DMS153 (cell line): ENCODE data around the gene SV2B.
"Not testable (repeated sequence)": the region's sequence is repeated elsewhere in the genome, so short reads cannot be mapped to it uniquely, and the experiment has no call there.

Source experiments
- DNase-seq: peaks from one replicate; lab custom pipeline; 2025; lab: John Stamatoyannopoulos, UW

SV2B gene

DNA sequence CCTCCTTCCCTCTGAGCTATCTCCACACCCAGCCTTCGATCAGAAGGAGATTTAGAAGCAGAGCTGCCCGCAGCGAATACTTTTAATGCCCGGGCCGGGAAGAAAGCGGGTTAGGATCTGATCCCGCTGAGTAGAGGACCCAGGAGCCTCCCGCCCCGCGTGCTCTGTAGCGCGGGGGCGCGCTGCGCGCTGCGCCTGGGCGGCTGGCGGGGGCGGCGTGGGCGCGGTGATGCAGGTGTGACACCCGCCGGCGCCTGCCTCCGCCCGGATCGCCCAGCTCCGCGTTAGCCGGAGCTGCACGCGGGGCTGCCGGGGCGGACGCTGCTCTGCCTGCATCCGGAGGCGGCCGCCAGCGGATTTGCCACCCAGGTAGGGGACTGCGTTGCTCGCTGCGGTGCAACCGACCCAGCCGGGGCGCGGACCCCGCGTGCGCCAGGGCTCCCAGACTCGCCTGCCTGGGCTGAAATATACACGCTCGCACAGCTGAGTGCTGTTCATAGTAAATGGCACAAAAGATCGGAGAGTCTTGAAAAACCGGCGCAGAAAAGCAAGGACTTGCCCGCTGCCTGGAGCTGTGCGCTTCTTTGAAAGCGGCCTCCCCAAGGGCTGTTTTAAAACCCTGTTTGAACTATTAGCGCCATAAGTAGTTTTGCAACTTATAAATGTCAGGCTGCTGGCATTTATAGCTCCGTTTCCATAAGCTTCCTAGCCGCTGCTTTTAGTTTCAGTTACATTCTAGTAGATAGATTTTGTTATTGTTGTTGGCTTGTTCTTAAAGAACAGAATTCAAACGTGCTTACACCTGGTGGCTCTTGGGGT is at the start of gene SV2B:
Gene SV2B (plus strand): TSS at position 263 of the 819 bp plus-strand sequence. CDS start 126,007 bp downstream, outside the sequence.
- no peak for DNase-seq

- no peak for DNase-seq
Measured at GRCh38 chr15:91051248-91051647, 48.8 kb upstream of the SV2B start.

GRCh38 chr15:91054816-91055215 is 45.2 kb upstream of the SV2B start:
- no peak for DNase-seq

- DNase-seq: peak; percentile 47
Measured at GRCh38 chr15:91055548-91056331, 44.3 kb upstream of the SV2B start.

GRCh38 chr15:91061230-91061629 is 38.8 kb upstream of the SV2B start:
- no peak for DNase-seq

DNA sequence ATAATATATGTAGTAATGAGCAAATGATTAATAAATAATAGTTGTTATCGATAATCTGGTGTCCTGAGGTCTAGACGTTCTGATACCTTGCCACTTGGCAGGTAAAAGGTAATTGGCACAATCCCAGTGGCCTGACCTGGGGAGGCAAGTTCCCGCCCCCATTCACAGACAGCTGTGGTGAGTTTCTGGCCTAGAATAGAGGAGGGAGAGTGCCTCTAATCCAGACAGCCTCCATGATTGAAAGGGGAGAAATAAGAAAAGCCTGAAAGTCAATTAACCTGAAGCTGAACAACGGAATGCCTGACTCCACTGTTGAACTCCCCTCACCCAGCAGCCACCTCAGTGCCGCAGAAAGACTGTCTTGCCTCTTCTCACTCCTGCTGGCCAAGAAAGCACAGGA is 38.1 kb upstream of the SV2B start:
- no peak for DNase-seq

GRCh38 chr15:91065505-91065904 is 34.6 kb upstream of the SV2B start:
- DNase-seq: no peak

DNA sequence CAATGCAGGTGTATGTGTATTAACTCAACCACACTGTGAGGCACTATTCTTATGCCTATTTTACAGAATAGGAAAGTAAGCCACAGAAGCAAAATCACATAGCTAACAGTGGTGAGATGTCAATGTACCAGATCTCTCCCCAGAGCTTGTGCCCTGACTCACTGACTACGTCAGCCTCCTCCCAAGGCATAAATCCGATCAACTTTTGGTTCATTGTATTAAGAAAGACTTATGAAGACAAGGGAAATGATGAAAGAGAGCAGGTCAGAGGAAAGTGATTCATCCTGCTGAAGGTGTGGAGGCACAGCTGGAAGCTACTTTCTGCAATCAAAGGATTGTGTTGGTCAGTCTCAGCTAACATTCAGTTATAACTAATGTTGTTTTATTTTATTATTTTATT is 33.0 kb upstream of the SV2B start:
- DNase-seq: no peak

DNA sequence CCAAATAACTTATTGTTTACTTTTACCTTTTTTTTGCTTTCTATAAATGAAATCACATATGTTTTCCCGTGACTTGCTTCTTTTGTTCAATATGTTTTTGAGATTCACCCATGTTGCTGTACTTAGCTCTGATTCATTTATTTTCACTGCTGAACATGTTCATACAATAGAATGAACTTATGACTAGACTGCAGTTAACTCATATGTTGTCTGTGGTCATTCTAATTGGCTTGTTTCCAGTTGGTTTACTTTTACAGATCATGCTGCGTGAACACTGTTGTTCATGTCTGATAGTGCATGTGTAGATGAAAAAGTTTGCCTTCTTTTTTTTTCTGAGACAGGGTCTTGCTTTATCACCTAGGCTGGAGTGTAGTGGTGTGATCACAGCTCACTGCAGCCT is 31.6 kb upstream of the SV2B start:
- no peak for DNase-seq

- DNase-seq: no peak
Measured at GRCh38 chr15:91068966-91069365, 31.1 kb upstream of the SV2B start.

DNA sequence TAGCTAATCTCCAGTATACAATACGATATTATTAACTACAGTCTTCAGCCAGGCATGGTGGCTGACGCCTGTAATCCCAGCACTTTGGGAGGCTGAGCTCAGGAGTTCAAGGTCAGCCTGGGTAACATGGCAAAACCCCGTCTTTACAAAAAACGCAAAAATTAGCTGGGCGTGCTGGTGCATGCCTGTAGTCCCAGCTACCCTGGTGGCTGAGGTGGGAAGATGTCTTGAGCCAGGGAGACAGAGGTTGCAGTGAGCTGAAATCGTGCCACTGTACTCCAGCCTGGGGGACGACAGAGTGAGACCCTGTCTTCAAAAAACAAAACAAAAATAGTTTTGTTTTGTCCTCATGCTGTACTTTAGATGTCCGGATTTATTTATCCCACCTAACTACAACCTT is 29.2 kb upstream of the SV2B start:
- no peak for DNase-seq

DNA sequence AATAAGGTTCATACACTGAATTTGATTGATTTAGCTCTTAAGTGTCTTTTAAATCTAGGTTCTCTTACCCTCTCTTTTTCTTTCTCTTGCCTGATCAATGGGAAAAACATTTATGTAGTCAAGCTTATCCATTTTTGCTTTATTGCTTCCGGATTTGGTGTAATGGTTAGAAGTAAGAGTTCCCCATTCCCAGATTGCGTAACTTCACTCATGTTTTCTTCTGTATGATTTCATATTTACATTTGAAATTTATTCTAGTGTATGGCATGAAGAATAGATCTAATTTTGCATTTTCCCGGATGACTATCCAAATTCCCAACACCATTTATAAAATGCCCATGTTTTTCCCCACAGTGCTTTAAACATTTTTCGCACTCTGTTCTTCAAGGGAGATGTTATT is 27.9 kb upstream of the SV2B start:
- no peak for DNase-seq

- DNase-seq: no peak
Measured at GRCh38 chr15:91073077-91073476, 27.0 kb upstream of the SV2B start.

DNA sequence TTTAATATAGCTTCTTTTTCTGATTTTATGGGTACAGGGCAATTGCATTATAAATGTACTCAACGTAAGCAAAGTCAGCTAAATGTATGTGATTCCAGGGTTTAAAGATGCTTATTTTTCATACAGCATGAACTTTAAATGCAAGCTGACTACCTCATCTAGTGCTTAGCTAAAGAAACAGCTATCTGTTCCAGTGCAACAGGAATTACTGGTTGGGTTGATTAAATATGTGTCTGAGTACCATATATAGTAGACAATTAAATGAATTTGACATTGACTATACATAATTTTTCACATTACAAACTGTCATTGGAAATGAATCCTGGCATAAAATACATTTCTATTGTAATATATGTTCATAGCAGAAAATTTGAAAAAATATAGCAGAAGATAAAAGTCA is 26.3 kb upstream of the SV2B start:
- DNase-seq: no peak

DNA sequence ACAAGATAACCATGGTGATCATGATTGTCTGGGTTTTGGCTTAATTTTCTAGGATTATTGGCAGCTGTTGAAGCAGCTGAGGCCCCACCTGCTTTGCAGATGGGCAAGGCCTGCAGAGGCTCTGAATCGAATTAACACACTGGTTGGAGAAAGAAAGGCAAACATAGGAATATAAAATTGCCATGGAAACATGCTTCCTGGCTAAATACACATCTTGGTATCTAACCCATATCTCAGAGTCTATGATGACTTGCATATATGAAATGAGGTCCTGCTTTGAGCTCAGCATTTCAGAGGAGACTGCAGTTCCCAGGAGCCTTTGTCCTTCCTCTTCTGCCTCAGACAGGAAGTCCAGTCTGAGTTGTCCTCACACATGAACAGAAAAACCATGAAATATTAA is 24.3 kb upstream of the SV2B start:
- DNase-seq: no peak

DNA sequence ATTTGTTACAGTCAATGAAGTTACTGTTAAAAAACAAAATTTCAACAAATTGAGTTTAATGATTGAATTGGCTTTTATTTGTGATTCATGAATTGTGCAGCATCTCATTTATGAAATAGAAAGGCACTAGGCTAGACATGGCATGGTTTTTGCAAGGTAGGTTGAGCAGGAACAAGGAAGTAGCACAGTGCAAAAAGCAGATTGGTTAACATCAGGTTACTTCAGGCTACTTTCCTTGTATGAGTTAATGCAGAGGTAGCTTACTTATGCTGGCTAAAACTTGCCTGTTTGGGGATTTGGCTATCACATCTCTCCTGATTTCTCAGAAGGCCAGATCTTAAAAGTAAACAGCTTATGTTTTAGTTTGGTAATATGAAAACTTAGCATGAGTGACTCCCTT is 23.0 kb upstream of the SV2B start:
- no peak for DNase-seq

GRCh38 chr15:91093866-91094265 is 6.2 kb upstream of the SV2B start:
- not testable (repeated sequence) for DNase-seq

DNA sequence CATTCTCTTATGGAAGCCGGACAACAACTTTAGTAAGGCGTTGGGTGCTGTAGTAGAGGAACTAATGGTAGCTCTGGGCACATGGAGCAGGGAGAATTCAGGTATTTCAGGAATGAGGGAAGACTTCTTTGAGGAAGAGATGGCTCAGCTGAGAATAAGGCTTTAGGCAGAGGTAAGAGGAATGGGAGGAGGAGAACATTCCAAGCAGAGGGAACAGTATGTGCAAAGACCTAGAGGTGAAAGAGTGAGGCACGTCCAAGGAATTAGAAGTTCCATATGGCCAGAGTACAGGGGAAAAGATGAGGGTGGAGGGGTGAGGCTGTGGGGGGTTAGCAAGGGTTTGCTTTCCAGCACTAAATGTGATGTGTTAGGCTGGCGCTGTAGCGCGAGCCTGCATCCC is 1.6 kb upstream of the SV2B start:
- no peak for DNase-seq

GRCh38 chr15:91099616-91099994 is 452 bp upstream of the SV2B start:
- DNase-seq: no peak

DNA sequence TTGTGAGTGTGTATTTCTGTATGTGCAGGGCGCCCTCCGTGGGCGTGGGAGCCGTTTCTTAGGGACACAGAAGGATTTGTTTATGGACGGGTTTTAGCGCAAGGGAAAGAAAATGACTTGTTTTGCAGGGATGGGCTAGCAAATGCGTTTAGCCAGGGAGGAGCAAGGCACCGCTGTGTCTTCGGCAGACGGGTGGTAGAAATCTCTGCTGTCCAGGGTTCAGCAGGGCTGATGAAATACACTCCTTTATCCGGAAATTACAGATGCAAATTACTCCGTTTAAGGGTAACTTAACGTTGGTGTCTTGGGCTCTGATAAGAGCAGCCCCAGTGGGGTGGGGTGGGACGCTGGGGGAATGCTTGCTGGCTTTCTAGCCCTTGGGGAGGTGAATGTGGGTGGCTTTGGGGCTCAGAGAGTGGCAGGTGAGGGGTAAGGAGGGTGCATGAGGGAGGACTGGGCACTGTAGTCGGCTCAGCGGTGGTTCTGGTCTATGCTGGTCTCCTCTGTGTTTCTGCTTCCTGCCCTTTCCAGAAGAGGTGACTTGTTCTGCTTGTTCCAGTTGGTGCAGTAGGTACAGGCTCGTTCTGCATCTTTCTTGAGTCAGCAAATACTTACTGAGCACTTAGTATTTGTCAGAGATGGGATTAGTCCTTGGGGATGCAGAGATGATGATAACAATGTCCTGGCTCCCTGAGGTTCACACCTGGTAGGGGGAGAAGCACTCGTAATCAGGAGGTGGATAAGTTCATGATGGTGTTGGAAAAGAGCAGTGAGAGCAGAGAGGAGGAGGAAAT is 954 bp downstream of the SV2B start:
- DNase-seq: no peak

DNA sequence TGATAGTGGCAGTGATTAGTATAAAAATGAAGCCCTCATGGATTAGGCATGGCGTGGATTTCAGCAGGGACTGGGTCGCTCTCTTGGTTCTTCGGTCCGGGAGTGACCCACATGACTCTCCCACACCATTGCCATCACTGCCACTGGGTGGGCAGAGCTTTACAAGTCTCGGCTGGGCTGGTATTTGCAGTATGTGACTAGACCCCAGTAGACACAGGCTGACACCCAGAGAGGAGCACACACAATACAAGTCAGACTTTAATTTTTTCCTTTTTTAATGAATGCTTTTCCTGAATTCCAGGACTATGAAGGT is 1.5 kb downstream of the SV2B start:
- DNase-seq: no peak

GRCh38 chr15:91102546-91103330 is 2.7 kb downstream of the SV2B start:
- no peak for DNase-seq
